HG02943 (cell line): Measurements from ENCODE around the gene MMP12.
"Not testable (repeated sequence)": the region's sequence is repeated elsewhere in the genome, so short reads cannot be mapped to it uniquely, and the experiment has no call there.

Experiments used
- ATAC-seq: cut with Tn5 transposase; IDR thresholded peaks from one replicate; pipeline ENCODE4 v1.9.1; 2021; ENCODE audit warnings: mild to moderate bottlenecking, low read depth, moderate library complexity; ENCODE audit not compliant: unreplicated experiment

Gene MMP12

GRCh38 chr11:102874852-102875251 lies at the start of gene MMP12:
Gene MMP12, minus strand, starts transcription at chr11:102874982. Its CDS starts 45 bp downstream, at chr11:102874937.
- no peak for ATAC-seq

GRCh38 chr11:102921587-102922220 lies 46.9 kb upstream of the MMP12 start:
- ATAC-seq: no peak

- no peak for ATAC-seq
Measured at GRCh38 chr11:102920118-102920684, 45.4 kb upstream of the MMP12 start.

- no peak for ATAC-seq
Measured at GRCh38 chr11:102915044-102915375, 40.2 kb upstream of the MMP12 start.

GRCh38 chr11:102914238-102915043 lies 39.7 kb upstream of the MMP12 start:
- no peak for ATAC-seq

- no peak for ATAC-seq
Measured at GRCh38 chr11:102912482-102912830, 37.7 kb upstream of the MMP12 start.

GRCh38 chr11:102911758-102912481 lies 37.1 kb upstream of the MMP12 start:
- no peak for ATAC-seq

- not testable (repeated sequence) for ATAC-seq
Measured at GRCh38 chr11:102905848-102906247, 31.1 kb upstream of the MMP12 start.

GRCh38 chr11:102903895-102904294 lies 29.1 kb upstream of the MMP12 start:
- ATAC-seq: not testable (repeated sequence)

GRCh38 chr11:102900346-102900745 lies 25.6 kb upstream of the MMP12 start:
- no peak for ATAC-seq

GRCh38 chr11:102891736-102892135 lies 17.0 kb upstream of the MMP12 start:
- ATAC-seq: no peak

GRCh38 chr11:102886999-102887398 lies 12.2 kb upstream of the MMP12 start:
- ATAC-seq: no peak

- no peak for ATAC-seq
Measured at GRCh38 chr11:102883141-102883540, 8.4 kb upstream of the MMP12 start.

- ATAC-seq: peak; percentile 60
Measured at GRCh38 chr11:102882389-102883024, 7.7 kb upstream of the MMP12 start.

- no peak for ATAC-seq
Measured at GRCh38 chr11:102879801-102880200, 5.0 kb upstream of the MMP12 start.

GRCh38 chr11:102878595-102878994 lies 3.8 kb upstream of the MMP12 start:
- ATAC-seq: no peak

GRCh38 chr11:102869354-102869964 lies 5.3 kb downstream of the MMP12 start:
- ATAC-seq: not testable (repeated sequence)

- ATAC-seq: no peak
Measured at GRCh38 chr11:102868339-102868738, 6.4 kb downstream of the MMP12 start.

- no peak for ATAC-seq
Measured at GRCh38 chr11:102864724-102865123, 10.1 kb downstream of the MMP12 start.

- ATAC-seq: no peak
Measured at GRCh38 chr11:102853956-102854355, 20.8 kb downstream of the MMP12 start.
